ENCODE data around the gene DLST.

GRCh38 chr14:74919421-74920165, 37.9 kb downstream of the DLST start:
- no peak for TF ChIP-seq USF2 (IDR thresholded peaks at IDR 0.05)
- TF ChIP-seq ESRRA (IDR thresholded peaks at IDR 0.05; ENCODE audit: borderline replicate concordance, low read length): no peak
- no peak for TF ChIP-seq RARB (CRISPR knock-in tag; IDR thresholded peaks at IDR 0.05)
- no peak for TF ChIP-seq ELK1 (IDR thresholded peaks at IDR 0.05; ENCODE audit: low read depth, low read length)
- TF ChIP-seq CTCF (IDR thresholded peaks at IDR 0.05): no peak
